Fibroblast of skin of right biceps (primary cell): Measurements from ENCODE around the gene CLTC.
A peak's percentile ranks its signal among the peaks of the same experiment; 100 is the strongest.

Experiments used
- DNase-seq: peaks from one replicate; pipeline ENCODE4 v3.0.0-alpha.2; 2013

The CLTC gene

GRCh38 chr17:59688008-59688407 lies 68.3 kb downstream of the CLTC start:
- peak; percentile 15 for DNase-seq

GRCh38 chr17:59688496-59688895 lies 68.8 kb downstream of the CLTC start:
- no peak for DNase-seq

- DNase-seq, result no peak
Measured at GRCh38 chr17:59693582-59693981, 73.9 kb downstream of the CLTC start.

GRCh38 chr17:59694344-59694743 lies 74.6 kb downstream of the CLTC start:
- no peak for DNase-seq

GRCh38 chr17:59695945-59696681 lies 76.4 kb downstream of the CLTC start:
- DNase-seq, result no peak

- DNase-seq, result no peak
Measured at GRCh38 chr17:59696682-59697277, 77.1 kb downstream of the CLTC start.

- DNase-seq, result no peak
Measured at GRCh38 chr17:59698143-59698542, 78.4 kb downstream of the CLTC start.

GRCh38 chr17:59699218-59699617 lies 79.5 kb downstream of the CLTC start:
- DNase-seq, result no peak

GRCh38 chr17:59699786-59700185 lies 80.1 kb downstream of the CLTC start:
- DNase-seq, result no peak

GRCh38 chr17:59702304-59702703 lies 82.6 kb downstream of the CLTC start:
- DNase-seq, result no peak

GRCh38 chr17:59707149-59707970 lies 87.7 kb downstream of the CLTC start, which contains the start of the genes PTRH2 and VMP1:
TSS of gene PTRH2 (minus strand) at chr17:59707430. CDS start at chr17:59697978, 9,452 bp downstream.
TSS of gene VMP1 (plus strand) at chr17:59707654. CDS start at chr17:59731447, 23,793 bp downstream.
- peak; percentile 100 for DNase-seq

- DNase-seq, result no peak
Measured at GRCh38 chr17:59707971-59708430, 88.3 kb downstream of the CLTC start.

- no peak for DNase-seq
Measured at GRCh38 chr17:59711936-59712335, 92.2 kb downstream of the CLTC start.

- DNase-seq, result no peak
Measured at GRCh38 chr17:59712862-59713261, 93.2 kb downstream of the CLTC start.

GRCh38 chr17:59714255-59714654 lies 94.6 kb downstream of the CLTC start:
- DNase-seq, result no peak

GRCh38 chr17:59716427-59716826 lies 96.7 kb downstream of the CLTC start:
- no peak for DNase-seq

- no peak for DNase-seq
Measured at GRCh38 chr17:59719526-59719925, 99.8 kb downstream of the CLTC start.

- no peak for DNase-seq
Measured at GRCh38 chr17:59722623-59723022, 102.9 kb downstream of the CLTC start.

- DNase-seq, result no peak
Measured at GRCh38 chr17:59723041-59723440, 103.3 kb downstream of the CLTC start.

GRCh38 chr17:59723607-59724006 lies 103.9 kb downstream of the CLTC start:
- no peak for DNase-seq

- no peak for DNase-seq
Measured at GRCh38 chr17:59725691-59726090, 106.0 kb downstream of the CLTC start.

- no peak for DNase-seq
Measured at GRCh38 chr17:59727817-59728533, 108.3 kb downstream of the CLTC start.
